Neutrophil (primary cell): ENCODE data around the gene CCDC102B.

Source experiments
- H3K27ac ChIP-seq: fragments of 200-600 bp; sonication (generic); 2 replicates; pipeline ENCODE4 v1.5.1; 2016; ENCODE audit warnings: mild to moderate bottlenecking, moderate library complexity
- H3K27me3 ChIP-seq: fragments of 200-600 bp; sonication (generic); 2 replicates; pipeline ENCODE4 v1.6.0; 2016; ENCODE audit warnings: mild to moderate bottlenecking
- H3K36me3 ChIP-seq: fragments of 200-600 bp; sonication (generic); 2 replicates; pipeline ENCODE4 v1.5.1; 2017
- H3K4me1 ChIP-seq, 2 experiments: fragments of 200-600 bp in 1 of 2; sonication (generic) in 1 of 2; 1 replicate in 1 of 2; 2 replicates in 1 of 2; pipeline versions ENCODE4 v1.5.1 to v1.6.1; 2013 to 2016; ENCODE audit warnings: low read depth in 1 of 2, low read length in 1 of 2, mild to moderate bottlenecking in 1 of 2, moderate library complexity in 1 of 2; ENCODE audit not compliant: control insufficient read depth in 1 of 2, insufficient read depth in 1 of 2
- H3K4me3 ChIP-seq, 2 experiments: fragments of 200-600 bp in 1 of 2; sonication (generic) in 1 of 2; 1 replicate in 1 of 2; 2 replicates in 1 of 2; pipeline ENCODE4 v1.5.1; 2013 to 2016; ENCODE audit warnings: low read depth in 1 of 2, low read length in 1 of 2, mild to moderate bottlenecking in 1 of 2, moderate library complexity in 1 of 2
- H3K9me3 ChIP-seq: fragments of 200-600 bp; sonication (generic); 2 replicates; pipeline ENCODE4 v1.5.1; 2016
- CTCF ChIP-seq: fragments of 200-600 bp; sonication (generic); IDR thresholded peaks from 2 replicates; pipeline ENCODE4 v1.5.1; 2016; ENCODE audit warnings: antibody characterized with exemption

CCDC102B gene

DNA sequence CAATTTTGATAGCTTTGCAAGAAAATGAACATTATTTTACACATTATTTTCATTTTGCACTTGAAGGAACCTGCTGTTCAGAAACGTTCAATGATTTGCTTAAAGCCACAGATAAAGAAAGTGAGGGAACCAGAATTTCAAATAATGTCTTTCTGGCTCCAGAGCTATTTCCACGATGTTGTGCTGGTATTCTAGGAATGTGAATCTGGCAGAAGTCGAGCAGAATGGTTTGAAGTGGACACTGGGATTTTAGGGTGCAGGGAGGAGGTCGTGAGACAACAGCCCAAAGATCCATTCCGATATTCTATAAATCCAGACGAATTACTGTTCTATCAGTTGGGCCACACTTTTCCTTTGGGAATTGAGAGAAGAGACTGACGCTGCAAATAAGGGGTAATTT is 2.2 kb downstream of the CCDC102B start:
- no peak overlapping the region for H3K4me3 ChIP-seq

GRCh38 chr18:68803356-68803755 is 5.5 kb downstream of the CCDC102B start:
- Histone ChIP-seq H3K4me3 (no peak overlapping the region), H3K27ac (no peak overlapping the region), H3K27me3 (no peaks in the 10 kb centered on the region), H3K4me1 (no peaks in the 10 kb centered on the region), H3K9me3 (no peaks in the 10 kb centered on the region), H3K36me3 (no peaks in the 10 kb centered on the region)
- TF ChIP-seq CTCF: no peak

More for the DNA sequence above, 2.2 kb downstream of the CCDC102B start:
- H3K27ac ChIP-seq: no peak overlapping the region
- no peaks in the 10 kb centered on the region for H3K4me1 ChIP-seq
- H3K9me3 ChIP-seq: no peaks in the 10 kb centered on the region
- H3K27me3 ChIP-seq: no peaks in the 10 kb centered on the region
- TF ChIP-seq CTCF: no peak
- H3K36me3 ChIP-seq: no peaks in the 10 kb centered on the region

- Histone ChIP-seq H3K36me3 (no peaks in the 10 kb centered on the region), H3K27me3 (no peaks in the 10 kb centered on the region), H3K27ac (no peak overlapping the region), H3K4me3 (no peak overlapping the region), H3K4me1 (no peaks in the 10 kb centered on the region), H3K9me3 (no peaks in the 10 kb centered on the region)
- TF ChIP-seq CTCF: no peak
These were observed 19.7 kb downstream of the CCDC102B start for GRCh38 chr18:68817584-68817983.

- H3K36me3 ChIP-seq: no peaks in the 10 kb centered on the region
- H3K4me3 ChIP-seq: no peak overlapping the region
- H3K4me1 ChIP-seq: no peaks in the 10 kb centered on the region
- H3K9me3 ChIP-seq: no peaks in the 10 kb centered on the region
- no peak overlapping the region for H3K27ac ChIP-seq
- TF ChIP-seq CTCF: no peak
- H3K27me3 ChIP-seq: no peaks in the 10 kb centered on the region
These were observed 20.7 kb downstream of the CCDC102B start for GRCh38 chr18:68818584-68818983.

DNA sequence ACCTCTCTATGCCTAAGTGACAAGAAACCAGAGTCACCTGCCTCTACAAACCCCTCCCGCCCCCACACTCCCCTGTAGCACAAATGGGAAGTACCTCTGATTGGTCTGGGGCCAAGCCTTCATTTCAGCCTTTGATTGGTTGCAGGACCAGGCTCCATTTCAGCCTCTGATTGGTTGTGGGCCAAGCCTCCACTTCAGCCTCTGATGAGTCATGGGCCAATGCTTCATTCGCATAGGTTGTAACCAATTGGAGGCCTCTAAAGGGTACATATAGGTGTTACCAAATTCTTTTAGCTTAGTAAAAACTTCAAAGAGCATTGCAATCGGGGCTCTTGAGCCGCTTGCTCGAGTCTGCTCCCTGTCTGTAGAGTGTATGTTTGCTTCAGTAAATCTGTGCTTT is 25.0 kb downstream of the CCDC102B start:
- Histone ChIP-seq H3K27me3 (no peaks in the 10 kb centered on the region), H3K36me3 (no peaks in the 10 kb centered on the region), H3K27ac (no peak overlapping the region), H3K4me3 (no peak overlapping the region), H3K4me1 (no peaks in the 10 kb centered on the region), H3K9me3 (no peaks in the 10 kb centered on the region)
- no peak for TF ChIP-seq CTCF

- Histone ChIP-seq H3K27ac (no peak overlapping the region), H3K27me3 (no peaks in the 10 kb centered on the region), H3K4me1 (no peaks in the 10 kb centered on the region), H3K36me3 (no peaks in the 10 kb centered on the region), H3K4me3 (no peak overlapping the region), H3K9me3 (no peaks in the 10 kb centered on the region)
- TF ChIP-seq CTCF: no peak
These were observed 28.2 kb downstream of the CCDC102B start for GRCh38 chr18:68826121-68826520.
